Measurements from ENCODE around the gene TRIOBP. TPM values are rescaled to one million over a fixed set of nuclear protein-coding genes. Genes with fewer than 3 reads are reported as not detected.

The TRIOBP gene
- total and polyA plus RNA-seq, 2 donors (not counting 1 experiment from before 2014, with no cell fraction given): 32.9 to 131 TPM

- Histone ChIP-seq H3K79me2 (ENCODE audit: control insufficient read depth, insufficient read depth, low read length) (no peaks in the 10 kb centered on the region), H3K4me1 (ENCODE audit: control insufficient read depth, extremely low read depth, insufficient read depth, low read length) (no peaks in the 10 kb centered on the region), H3K9ac (ENCODE audit: insufficient read depth, low read length) (no peak overlapping the region), H3K4me2 (ENCODE audit: extremely low read depth, insufficient read depth, low read length) (no peak overlapping the region), H3K4me3 (replicated peaks in 1 of 4; ENCODE audit: control extremely low read depth in 1 of 4, insufficient read depth in 1 of 4, low read depth in 3 of 4, low read length in 4 of 4) (no peak overlapping the region), H4K20me1 (ENCODE audit: control insufficient read depth, extremely low read depth, insufficient read depth, low read length) (no peaks in the 10 kb centered on the region), H3K27me3 (ENCODE audit: control insufficient read depth, insufficient read depth, low read length) (no peaks in the 10 kb centered on the region), H3K36me3 (ENCODE audit: control insufficient read depth, insufficient read depth, low read length) (no peaks in the 10 kb centered on the region), H2AFZ (ENCODE audit: low read length) (no peak overlapping the region), H3K27ac (ENCODE audit: insufficient read depth, low read length) (no peak overlapping the region), H3K9me3 (ENCODE audit: control insufficient read depth, insufficient read depth, low read depth, low read length) (no peaks in the 10 kb centered on the region)
- DNase-seq (ENCODE audit: low read depth in 2 of 2): no peak
- TF ChIP-seq CTCF (conservative IDR thresholded peaks at IDR 0.05 in 1 of 2, IDR thresholded peaks at IDR 0.05 in 1 of 2; ENCODE audit: low read depth in 1 of 2, low read length in 2 of 2): no peak
- no peak for TF ChIP-seq EZH2 (IDR thresholded peaks at IDR 0.05; ENCODE audit: low read length, missing control alignments)
Measured at GRCh38 chr22:37710675-37711074, 13.8 kb downstream of the TRIOBP start.

- Histone ChIP-seq H2AFZ (ENCODE audit: low read length) (no peak overlapping the region), H3K4me3 (replicated peaks in 1 of 4; ENCODE audit: control extremely low read depth in 1 of 4, insufficient read depth in 1 of 4, low read depth in 3 of 4, low read length in 4 of 4) (no peak overlapping the region), H3K4me2 (ENCODE audit: extremely low read depth, insufficient read depth, low read length) (no peak overlapping the region), H3K4me1 (ENCODE audit: control insufficient read depth, extremely low read depth, insufficient read depth, low read length) (no peaks in the 10 kb centered on the region), H3K36me3 (ENCODE audit: control insufficient read depth, insufficient read depth, low read length) (no peaks in the 10 kb centered on the region), H3K9ac (ENCODE audit: insufficient read depth, low read length) (no peak overlapping the region), H3K27ac (ENCODE audit: insufficient read depth, low read length) (no peak overlapping the region), H4K20me1 (ENCODE audit: control insufficient read depth, extremely low read depth, insufficient read depth, low read length) (no peaks in the 10 kb centered on the region), H3K79me2 (ENCODE audit: control insufficient read depth, insufficient read depth, low read length) (no peaks in the 10 kb centered on the region), H3K9me3 (ENCODE audit: control insufficient read depth, insufficient read depth, low read depth, low read length) (no peaks in the 10 kb centered on the region), H3K27me3 (ENCODE audit: control insufficient read depth, insufficient read depth, low read length) (no peaks in the 10 kb centered on the region)
- no peak for DNase-seq (ENCODE audit: low read depth in 2 of 2)
- no peak for TF ChIP-seq EZH2 (IDR thresholded peaks at IDR 0.05; ENCODE audit: low read length, missing control alignments)
- no peak for TF ChIP-seq CTCF (conservative IDR thresholded peaks at IDR 0.05 in 1 of 2, IDR thresholded peaks at IDR 0.05 in 1 of 2; ENCODE audit: low read depth in 1 of 2, low read length in 2 of 2)
Measured at GRCh38 chr22:37711490-37711889, 14.6 kb downstream of the TRIOBP start.

DNA sequence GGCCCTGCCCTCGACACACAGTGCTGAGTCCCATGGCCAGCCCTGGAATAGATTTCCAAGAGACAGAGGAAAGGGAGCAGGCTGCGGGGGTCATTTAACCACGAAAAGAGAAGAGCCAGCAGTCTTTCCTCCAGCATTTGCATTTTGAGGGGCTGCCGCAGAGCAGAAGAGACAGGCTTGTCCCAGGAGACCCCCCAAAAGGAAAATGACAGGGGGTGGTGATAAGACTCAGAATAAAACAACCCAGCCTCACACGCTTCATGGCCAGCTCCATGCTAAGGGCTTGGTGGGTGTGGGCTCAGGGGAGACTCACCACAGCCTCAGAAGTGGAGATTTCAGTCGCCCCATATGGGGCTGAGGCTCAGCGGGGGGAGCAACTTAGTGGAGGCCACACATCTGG lies 16.9 kb downstream of the TRIOBP start:
- Histone ChIP-seq H3K4me1 (ENCODE audit: control insufficient read depth, extremely low read depth, insufficient read depth, low read length) (no peaks in the 10 kb centered on the region), H3K79me2 (ENCODE audit: control insufficient read depth, insufficient read depth, low read length) (no peaks in the 10 kb centered on the region), H3K27ac (ENCODE audit: insufficient read depth, low read length) (no peak overlapping the region), H3K4me3 (replicated peaks in 1 of 4; ENCODE audit: control extremely low read depth in 1 of 4, insufficient read depth in 1 of 4, low read depth in 3 of 4, low read length in 4 of 4) (no peak overlapping the region), H3K9me3 (ENCODE audit: control insufficient read depth, insufficient read depth, low read depth, low read length) (no peaks in the 10 kb centered on the region), H3K36me3 (ENCODE audit: control insufficient read depth, insufficient read depth, low read length) (no peaks in the 10 kb centered on the region), H3K27me3 (ENCODE audit: control insufficient read depth, insufficient read depth, low read length) (no peaks in the 10 kb centered on the region), H3K9ac (ENCODE audit: insufficient read depth, low read length) (no peak overlapping the region), H3K4me2 (ENCODE audit: extremely low read depth, insufficient read depth, low read length) (no peak overlapping the region), H4K20me1 (ENCODE audit: control insufficient read depth, extremely low read depth, insufficient read depth, low read length) (no peaks in the 10 kb centered on the region), H2AFZ (ENCODE audit: low read length) (no peak overlapping the region)
- no peak for DNase-seq (ENCODE audit: low read depth in 2 of 2)
- TF ChIP-seq EZH2 (IDR thresholded peaks at IDR 0.05; ENCODE audit: low read length, missing control alignments) (no peak), CTCF (conservative IDR thresholded peaks at IDR 0.05 in 1 of 2, IDR thresholded peaks at IDR 0.05 in 1 of 2; ENCODE audit: low read depth in 1 of 2, low read length in 2 of 2) (no peak)
